ENCODE results near the gene RECK. TPM values are rescaled to one million over a fixed set of nuclear protein-coding genes. Genes with fewer than 3 reads are reported as not detected.

Gene RECK
- total and polyA plus RNA-seq, 2 experiments from 2014 or later: 8.5 to 11.1 TPM

DNA sequence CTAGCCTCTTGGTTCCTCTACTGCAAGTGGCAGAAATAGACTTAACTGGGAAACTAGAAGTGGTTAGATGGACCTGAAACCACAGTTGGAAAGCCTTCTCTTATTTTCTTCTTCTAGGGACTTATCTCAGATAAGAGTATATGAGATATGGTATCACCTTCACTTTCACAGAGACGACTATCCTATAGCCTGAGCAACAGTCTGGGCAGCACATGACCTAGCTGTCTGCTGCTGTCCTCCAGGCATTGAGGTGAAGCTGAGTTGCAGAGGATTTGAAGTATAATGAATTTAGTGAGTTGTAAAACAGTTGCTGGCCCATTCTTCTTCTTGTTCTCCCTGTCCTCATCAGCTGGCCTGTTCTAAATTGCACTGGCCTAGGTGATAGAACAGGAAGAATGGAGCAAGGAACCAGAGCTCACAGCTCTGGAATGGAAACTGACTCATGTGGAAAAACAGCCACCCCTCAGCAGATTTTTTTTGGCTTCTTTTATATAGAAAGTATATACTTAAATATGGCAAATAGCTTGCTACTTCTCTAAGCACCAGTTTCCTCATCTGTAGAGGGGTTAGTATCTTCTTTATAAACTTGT lies 27.8 kb downstream of the RECK start:
- DNase-seq (ENCODE audit: low read depth in 1 of 2, low spot score in 1 of 2): peak; percentile 14 to 48
- Histone ChIP-seq H3K36me3 (peaks cover 11% of the 10 kb centered on the region), H3K4me3 (no peak overlapping the region), H3K9me3 (ENCODE audit: low read depth) (no peaks in the 10 kb centered on the region), H3K27me3 (no peaks in the 10 kb centered on the region), H3K27ac (peak overlapping the region; percentile 80), H3K4me1 (ENCODE audit: low read depth) (peaks cover 19% of the 10 kb centered on the region)
- TF ChIP-seq, protein P1, sequence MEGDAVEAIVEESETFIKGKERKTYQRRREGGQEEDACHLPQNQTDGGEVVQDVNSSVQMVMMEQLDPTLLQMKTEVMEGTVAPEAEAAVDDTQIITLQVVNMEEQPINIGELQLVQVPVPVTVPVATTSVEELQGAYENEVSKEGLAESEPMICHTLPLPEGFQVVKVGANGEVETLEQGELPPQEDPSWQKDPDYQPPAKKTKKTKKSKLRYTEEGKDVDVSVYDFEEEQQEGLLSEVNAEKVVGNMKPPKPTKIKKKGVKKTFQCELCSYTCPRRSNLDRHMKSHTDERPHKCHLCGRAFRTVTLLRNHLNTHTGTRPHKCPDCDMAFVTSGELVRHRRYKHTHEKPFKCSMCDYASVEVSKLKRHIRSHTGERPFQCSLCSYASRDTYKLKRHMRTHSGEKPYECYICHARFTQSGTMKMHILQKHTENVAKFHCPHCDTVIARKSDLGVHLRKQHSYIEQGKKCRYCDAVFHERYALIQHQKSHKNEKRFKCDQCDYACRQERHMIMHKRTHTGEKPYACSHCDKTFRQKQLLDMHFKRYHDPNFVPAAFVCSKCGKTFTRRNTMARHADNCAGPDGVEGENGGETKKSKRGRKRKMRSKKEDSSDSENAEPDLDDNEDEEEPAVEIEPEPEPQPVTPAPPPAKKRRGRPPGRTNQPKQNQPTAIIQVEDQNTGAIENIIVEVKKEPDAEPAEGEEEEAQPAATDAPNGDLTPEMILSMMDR (IDR thresholded peaks at IDR 0.05; ENCODE audit: low read depth, low read length): no peak

DNA sequence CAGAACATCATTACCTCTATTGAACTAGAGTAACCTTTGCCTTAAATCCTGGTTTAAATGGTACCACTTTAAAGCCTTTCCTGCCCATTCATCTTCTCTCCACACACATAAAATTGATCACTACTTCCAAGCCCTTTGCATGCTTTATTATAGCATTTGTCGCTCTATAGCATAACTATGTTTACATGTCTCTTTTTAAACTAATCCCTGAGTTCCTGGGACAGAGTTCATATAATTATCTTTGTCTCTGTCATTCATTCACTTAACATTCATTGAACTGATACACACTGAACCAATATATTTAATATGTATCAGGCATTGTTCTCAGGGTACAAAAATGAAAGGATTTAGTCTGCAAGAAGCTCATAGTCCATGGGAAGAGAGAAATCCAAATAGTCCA lies 37.3 kb downstream of the RECK start:
- Histone ChIP-seq H3K36me3 (no peaks in the 10 kb centered on the region), H3K27ac (no peak overlapping the region)
- TF ChIP-seq, protein P1 (IDR thresholded peaks at IDR 0.05; ENCODE audit: low read depth, low read length): no peak

DNA sequence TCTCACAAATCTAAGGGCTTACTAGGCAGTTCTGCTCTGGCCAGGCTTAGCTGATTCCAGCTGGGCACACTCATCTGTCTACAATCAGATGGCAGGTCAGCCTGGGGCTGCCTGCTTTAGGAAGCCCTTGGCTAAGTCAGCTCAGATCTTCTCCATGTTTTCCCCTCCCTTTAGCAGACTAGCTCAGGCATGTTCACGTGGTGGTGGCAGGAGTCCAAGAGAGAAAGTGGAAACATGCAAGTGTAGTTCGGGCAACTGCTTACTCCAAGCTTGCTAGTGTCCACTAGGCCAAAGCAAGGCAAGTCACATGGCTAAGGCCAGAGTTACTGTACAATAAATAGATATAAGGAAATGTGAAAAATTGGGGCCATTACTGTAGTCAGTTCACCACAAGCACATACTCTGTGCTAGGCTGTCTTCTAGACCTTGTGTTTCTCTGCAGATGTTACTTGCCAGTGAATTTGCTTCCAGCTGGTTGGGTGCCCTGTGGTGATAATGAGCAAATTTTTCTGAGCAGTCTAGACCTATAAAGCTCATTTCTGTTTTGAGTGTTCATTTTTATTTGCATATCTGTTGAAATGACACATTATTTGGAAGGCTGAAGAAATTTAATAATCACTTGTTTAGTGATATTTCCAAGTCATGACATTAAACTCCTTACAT lies 38.3 kb downstream of the RECK start:
- Histone ChIP-seq H3K27ac (peak overlapping the region; percentile 15), H3K4me3 (no peak overlapping the region), H3K4me1 (ENCODE audit: low read depth) (peaks cover 5% of the 10 kb centered on the region)

More for the DNA sequence above, 37.3 kb downstream of the RECK start:
- H3K9me3 ChIP-seq (ENCODE audit: low read depth): no peaks in the 10 kb centered on the region
- peaks cover 5% of the 10 kb centered on the region for H3K4me1 ChIP-seq (ENCODE audit: low read depth)
- H3K27me3 ChIP-seq: no peaks in the 10 kb centered on the region
- H3K4me3 ChIP-seq: no peak overlapping the region
- DNase-seq (ENCODE audit: low read depth in 1 of 2, low spot score in 1 of 2): no peak

DNA sequence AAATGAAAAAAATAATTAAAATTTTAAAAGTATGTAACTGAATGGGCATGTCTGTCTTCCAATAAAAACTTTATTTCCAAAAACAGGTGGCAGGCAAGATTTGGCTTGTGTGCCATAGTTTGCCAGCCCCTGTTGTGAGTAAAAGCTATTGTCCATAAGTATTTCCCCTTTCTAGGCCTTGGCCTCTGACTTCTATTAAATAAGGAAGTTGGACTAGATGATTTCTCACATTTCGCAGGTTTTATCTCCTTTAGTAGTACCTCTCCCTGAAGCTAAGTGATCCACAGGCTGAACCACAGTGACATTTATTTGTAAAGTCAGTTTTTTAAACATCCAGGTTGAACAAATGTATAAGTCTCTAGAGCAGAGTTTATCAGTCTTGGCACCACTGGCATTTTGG lies 41.3 kb downstream of the RECK start:
- Histone ChIP-seq H3K9me3 (ENCODE audit: low read depth) (no peaks in the 10 kb centered on the region), H3K36me3 (no peaks in the 10 kb centered on the region), H3K27me3 (no peaks in the 10 kb centered on the region), H3K4me1 (ENCODE audit: low read depth) (no peaks in the 10 kb centered on the region), H3K4me3 (no peak overlapping the region), H3K27ac (no peak overlapping the region)
- TF ChIP-seq, protein P1 (IDR thresholded peaks at IDR 0.05; ENCODE audit: low read depth, low read length): no peak
- no peak for DNase-seq (ENCODE audit: low read depth in 1 of 2, low spot score in 1 of 2)

More for the DNA sequence above, 38.3 kb downstream of the RECK start:
- no peaks in the 10 kb centered on the region for H3K27me3 ChIP-seq
- peak; percentile 13 to 93 for DNase-seq (ENCODE audit: low read depth in 1 of 2, low spot score in 1 of 2)
- no peaks in the 10 kb centered on the region for H3K36me3 ChIP-seq
- TF ChIP-seq, protein P1 (IDR thresholded peaks at IDR 0.05; ENCODE audit: low read depth, low read length): no peak
- no peaks in the 10 kb centered on the region for H3K9me3 ChIP-seq (ENCODE audit: low read depth)

DNA sequence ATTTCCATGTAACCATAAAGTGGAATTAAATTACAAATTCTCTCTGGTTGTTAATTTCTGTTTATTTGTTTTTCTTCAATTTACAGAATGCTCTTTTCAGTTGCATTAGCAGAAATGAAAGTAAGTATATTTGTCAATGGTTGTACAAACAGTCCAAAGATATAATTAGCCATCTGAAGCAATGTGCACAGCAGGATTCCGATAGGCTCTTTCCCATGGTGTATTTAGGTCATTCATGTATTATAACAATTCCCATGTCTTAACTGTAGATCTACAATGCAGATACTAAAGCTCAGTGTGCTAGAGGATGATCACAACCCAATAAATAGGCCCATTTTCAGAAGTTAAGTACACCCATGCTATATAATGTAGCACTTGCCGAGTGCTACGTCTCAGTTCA lies 43.8 kb downstream of the RECK start:
- no peak for DNase-seq (ENCODE audit: low read depth in 1 of 2, low spot score in 1 of 2)
- no peak overlapping the region for H3K27ac ChIP-seq
- peaks cover 8% of the 10 kb centered on the region for H3K36me3 ChIP-seq
- TF ChIP-seq, protein P1 (IDR thresholded peaks at IDR 0.05; ENCODE audit: low read depth, low read length): no peak
- no peaks in the 10 kb centered on the region for H3K27me3 ChIP-seq
- H3K4me1 ChIP-seq (ENCODE audit: low read depth): no peaks in the 10 kb centered on the region
- no peak overlapping the region for H3K4me3 ChIP-seq
- no peaks in the 10 kb centered on the region for H3K9me3 ChIP-seq (ENCODE audit: low read depth)

All from cardiac muscle cell (in vitro differentiated cells and primary cell).